Measurements from ENCODE around the gene MAMDC4. TPM values are rescaled to one million over a fixed set of nuclear protein-coding genes. Genes with fewer than 3 reads are reported as not detected.

MAMDC4 gene
- total RNA-seq, 2 donors from 2014 or later, result 11.0 to 61.7 TPM

Small RNA genes lying within 50 kb of the gene (microRNA-seq; reads per million reads assigned to microRNA genes)
- not detected for gene MIR4292
- gene MIR4479, result not detected

Other genes starting within 250 kb of the MAMDC4 start
- 10 to 100 TPM; 17.3 to 28.4 TPM for gene EGFL7, start 189.4 kb upstream of the MAMDC4 start, total RNA-seq
- gene AGPAT2, start 164.9 kb upstream of the MAMDC4 start, total RNA-seq, result 100 to 1,000 TPM; 197 to 372 TPM
- gene DIPK1B, start 139.8 kb upstream of the MAMDC4 start, total RNA-seq, result 1 to 10 TPM in 1 of 2 donors, under 1 TPM in 1; 0.82 to 2.8 TPM
- 1 to 10 TPM in 1 of 2 donors, under 1 TPM in 1; 0.11 to 3.3 TPM for gene LCN10, start 109.4 kb upstream of the MAMDC4 start, total RNA-seq
- 1 to 10 TPM in 1 of 2 donors, under 1 TPM in 1; 0.56 to 1.2 TPM for gene LCN6, start 103.8 kb upstream of the MAMDC4 start, total RNA-seq
- not detected for gene LCN8, start 94.1 kb upstream of the MAMDC4 start, total RNA-seq
- gene LCN15, start 87.8 kb upstream of the MAMDC4 start, total RNA-seq, result 1 to 10 TPM in 1 of 2 donors, not detected in 1; 3.4 TPM
- 100 to 1,000 TPM; 236 to 366 TPM for gene TMEM141, start 61.0 kb upstream of the MAMDC4 start, total RNA-seq
- 10 to 100 TPM in 1 of 2 donors, 1 to 10 TPM in 1; 2.4 to 20.0 TPM for gene CCDC183, start 56.0 kb upstream of the MAMDC4 start, total RNA-seq
- gene RABL6, start 44.4 kb upstream of the MAMDC4 start, total RNA-seq, result 100 to 1,000 TPM; 126 to 163 TPM
- gene AJM1, start 9.9 kb upstream of the MAMDC4 start, total RNA-seq, result 10 to 100 TPM; 11.5 to 17.1 TPM
- gene PHPT1, start 2.9 kb upstream of the MAMDC4 start, total RNA-seq, result 100 to 1,000 TPM; 137 to 176 TPM
- gene EDF1, start 14.0 kb downstream of the MAMDC4 start, total RNA-seq, result 100 to 1,000 TPM; 442 to 494 TPM
- 10 to 100 TPM; 22.4 to 50.6 TPM for gene TRAF2, start 34.2 kb downstream of the MAMDC4 start, total RNA-seq
- 100 to 1,000 TPM; 162 to 174 TPM for gene FBXW5, start 92.4 kb downstream of the MAMDC4 start, total RNA-seq
- gene C8G, start 92.9 kb downstream of the MAMDC4 start, total RNA-seq, result 10 to 100 TPM in 1 of 2 donors, 1 to 10 TPM in 1; 5.3 to 11.9 TPM
- 1 to 10 TPM; 6.5 to 8.6 TPM for gene LCN12, start 99.9 kb downstream of the MAMDC4 start, total RNA-seq
- 10 to 100 TPM; 15.9 to 26.1 TPM for gene PTGDS, start 125.2 kb downstream of the MAMDC4 start, total RNA-seq
- gene LCNL1, start 130.6 kb downstream of the MAMDC4 start, total RNA-seq, result not detected
- 10 to 100 TPM; 29.9 to 81.0 TPM for gene PAXX, start 140.1 kb downstream of the MAMDC4 start, total RNA-seq
- gene CLIC3, start 144.2 kb downstream of the MAMDC4 start, total RNA-seq, result 10 to 100 TPM in 1 of 2 donors, 1 to 10 TPM in 1; 3.6 to 15.4 TPM
- 10 to 100 TPM; 22.4 to 47.5 TPM for gene ABCA2, start 175.9 kb downstream of the MAMDC4 start, total RNA-seq
- gene FUT7, start 179.7 kb downstream of the MAMDC4 start, total RNA-seq, result not detected
- gene NPDC1, start 193.8 kb downstream of the MAMDC4 start, total RNA-seq, result 100 to 1,000 TPM; 149 to 177 TPM
- gene ENTPD2, start 201.7 kb downstream of the MAMDC4 start, total RNA-seq, result 10 to 100 TPM; 20.5 to 22.1 TPM
- gene SAPCD2, start 218.2 kb downstream of the MAMDC4 start, total RNA-seq, result 10 to 100 TPM; 19.2 to 57.8 TPM
- 10 to 100 TPM in 1 of 2 donors, 1 to 10 TPM in 1; 9.0 to 13.0 TPM for gene UAP1L1, start 225.2 kb downstream of the MAMDC4 start, total RNA-seq
- 10 to 100 TPM; 43.5 to 52.6 TPM for gene MAN1B1, start 234.6 kb downstream of the MAMDC4 start, total RNA-seq